ENCODE data around the gene MBL2.

GRCh38 chr10:52757773-52758172, 14.8 kb downstream of the MBL2 start:
- no peak for TF ChIP-seq CTCF (IDR thresholded peaks at IDR 0.05)
- no peak for TF ChIP-seq POLR2A (IDR thresholded peaks at IDR 0.05)
